Dendritic cell treated with granulocyte-macrophage colony-stimulating factor and Interleukin-4, amounts not matched to agents 40 ng/mL and 50 ng/mL, for 4 days (primary cell): ENCODE data around the gene GNAT1.

Source experiments
- H3K27ac Mint-ChIP-seq: one replicate; pipeline ENCODE4 v1.8.0; 2022; ENCODE audit warnings: mild to moderate bottlenecking, mixed read lengths
- H3K27me3 Mint-ChIP-seq: one replicate; pipeline ENCODE4 v1.8.0; 2022; ENCODE audit warnings: mild to moderate bottlenecking, mixed read lengths
- H3K36me3 Mint-ChIP-seq: one replicate; pipeline ENCODE4 v1.8.0; 2022; ENCODE audit warnings: low read depth, mixed read lengths
- H3K4me1 Mint-ChIP-seq: one replicate; pipeline ENCODE4 v1.8.0; 2022; ENCODE audit warnings: low read depth, mixed read lengths
- H3K4me3 Mint-ChIP-seq: one replicate; pipeline ENCODE4 v1.8.0; 2022; ENCODE audit warnings: mild to moderate bottlenecking, moderate library complexity, mixed read lengths
- H3K9me3 Mint-ChIP-seq: one replicate; pipeline ENCODE4 v1.8.0; 2022; ENCODE audit warnings: mixed read lengths
- intact Hi-C: fragments of 100-400 bp; cut with micrococcal nuclease; formaldehyde crosslinking; loops from one replicate; pipeline ENCODE4 v1.15.0; 2022

The GNAT1 gene

GRCh38 chr3:50245251-50245745 is 53.9 kb downstream of the GNAT1 start:
- Mint-ChIP-seq H3K4me1 (peaks cover 97% of the 10 kb centered on the region), H3K36me3 (peaks cover 92% of the 10 kb centered on the region), H3K9me3 (no peaks in the 10 kb centered on the region), H3K27ac (peak overlapping the region; percentile 97), H3K27me3 (no peaks in the 10 kb centered on the region), H3K4me3 (peak overlapping the region; percentile 80)
- intact Hi-C loops, result no loop called here

GRCh38 chr3:50245831-50246516 is 54.6 kb downstream of the GNAT1 start:
- peak overlapping the region; percentile 80 for H3K4me3 Mint-ChIP-seq
- peaks cover 97% of the 10 kb centered on the region for H3K4me1 Mint-ChIP-seq
- intact Hi-C loops, result loop anchor here (1.0 kb wide), 2 partner anchors 8 to 19 kb away; no protein-coding TSS in a partner anchor
- H3K9me3 Mint-ChIP-seq, result no peaks in the 10 kb centered on the region
- H3K27me3 Mint-ChIP-seq, result no peaks in the 10 kb centered on the region
- H3K36me3 Mint-ChIP-seq, result peaks cover 92% of the 10 kb centered on the region
- H3K27ac Mint-ChIP-seq, result peak overlapping the region; percentile 97

- intact Hi-C loops, result loop anchor here (1.0 kb wide), 2 partner anchors 8 to 19 kb away; no protein-coding TSS in a partner anchor
- H3K36me3 Mint-ChIP-seq, result peaks cover 92% of the 10 kb centered on the region
- H3K4me3 Mint-ChIP-seq, result peak overlapping the region; percentile 80
- H3K27me3 Mint-ChIP-seq, result no peaks in the 10 kb centered on the region
- H3K27ac Mint-ChIP-seq, result peak overlapping the region; percentile 97
- H3K9me3 Mint-ChIP-seq, result no peaks in the 10 kb centered on the region
- peaks cover 97% of the 10 kb centered on the region for H3K4me1 Mint-ChIP-seq
These were observed 55.1 kb downstream of the GNAT1 start for GRCh38 chr3:50246517-50246954.
